Activated naive CD8-positive, alpha-beta T cell treated with anti-CD3 and anti-CD28 coated beads, Interleukin-2, amount 50 U/mL, for 16 hours (primary cell): ENCODE measurements around the gene TESK2.

Experiments used
- DNase-seq: peaks from one replicate; pipeline ENCODE4 v3.0.0-alpha.2; 2020; ENCODE audit warnings: low read depth, low spot score

The TESK2 gene

DNA sequence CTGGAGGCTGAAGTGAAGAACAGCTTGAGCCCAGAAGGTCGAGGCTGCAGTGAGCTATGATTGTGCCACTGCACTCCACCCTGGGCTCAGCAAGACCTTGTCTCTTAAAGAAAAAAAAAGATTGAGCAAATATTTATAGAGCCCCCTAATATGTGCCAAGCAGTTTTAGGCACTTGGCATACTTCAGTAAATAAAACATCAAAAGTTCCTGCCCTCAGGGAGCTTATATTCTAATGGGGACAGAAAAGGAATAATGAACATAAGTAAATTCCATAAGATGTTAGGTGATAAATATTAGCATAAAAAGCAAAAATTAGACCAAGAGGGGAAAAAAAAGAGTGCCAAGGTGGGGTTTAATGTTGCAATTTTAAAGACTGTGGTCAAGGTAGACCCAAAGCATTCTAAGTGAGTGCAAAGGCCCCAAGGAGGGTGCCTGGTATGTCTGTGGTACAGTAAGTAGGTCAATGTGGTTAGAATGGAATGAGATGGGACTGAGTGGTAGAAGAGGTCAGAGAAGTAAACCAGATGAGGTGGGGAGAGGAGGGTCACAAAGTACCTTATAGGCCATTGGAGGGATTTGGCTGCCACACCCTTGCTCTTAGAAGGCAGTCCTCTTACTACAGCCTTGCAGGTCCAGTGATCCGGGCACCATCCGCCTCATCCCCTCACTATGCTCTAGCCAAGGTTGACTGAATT, 153.2 kb downstream of the TESK2 start:
- no peak for DNase-seq

GRCh38 chr1:45335855-45336324, 155.1 kb downstream of the TESK2 start:
- DNase-seq = no peak

- no peak for DNase-seq
These were observed 156.4 kb downstream of the TESK2 start for GRCh38 chr1:45334308-45335245.

- DNase-seq = no peak
These were observed 158.6 kb downstream of the TESK2 start for GRCh38 chr1:45332346-45332720.

GRCh38 chr1:45331436-45332345, 159.3 kb downstream of the TESK2 start:
- DNase-seq = no peak

- no peak for DNase-seq
These were observed 161.5 kb downstream of the TESK2 start for GRCh38 chr1:45329445-45329844.

DNA sequence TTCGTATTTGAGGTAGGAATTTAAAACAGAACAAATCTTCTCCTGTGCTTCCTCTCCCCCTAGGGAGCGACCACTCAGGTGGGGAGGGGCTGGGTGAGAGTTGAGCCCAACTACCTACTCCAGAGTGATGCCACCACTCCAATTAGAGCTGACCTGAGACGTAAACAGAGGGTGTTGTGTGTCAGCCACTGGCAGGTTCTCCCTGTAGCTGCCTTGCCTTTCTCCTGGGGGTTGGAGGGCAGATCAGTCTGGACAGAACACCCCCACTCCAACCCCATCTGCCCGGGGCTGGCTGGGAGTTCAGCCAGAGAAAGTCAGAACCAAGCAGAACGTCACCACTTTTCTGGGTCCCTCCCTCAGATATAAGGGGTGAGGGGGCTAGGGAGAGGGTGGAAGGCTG, 162.3 kb downstream of the TESK2 start:
- DNase-seq = no peak

GRCh38 chr1:45327644-45328515, 163.1 kb downstream of the TESK2 start:
- no peak for DNase-seq

DNA sequence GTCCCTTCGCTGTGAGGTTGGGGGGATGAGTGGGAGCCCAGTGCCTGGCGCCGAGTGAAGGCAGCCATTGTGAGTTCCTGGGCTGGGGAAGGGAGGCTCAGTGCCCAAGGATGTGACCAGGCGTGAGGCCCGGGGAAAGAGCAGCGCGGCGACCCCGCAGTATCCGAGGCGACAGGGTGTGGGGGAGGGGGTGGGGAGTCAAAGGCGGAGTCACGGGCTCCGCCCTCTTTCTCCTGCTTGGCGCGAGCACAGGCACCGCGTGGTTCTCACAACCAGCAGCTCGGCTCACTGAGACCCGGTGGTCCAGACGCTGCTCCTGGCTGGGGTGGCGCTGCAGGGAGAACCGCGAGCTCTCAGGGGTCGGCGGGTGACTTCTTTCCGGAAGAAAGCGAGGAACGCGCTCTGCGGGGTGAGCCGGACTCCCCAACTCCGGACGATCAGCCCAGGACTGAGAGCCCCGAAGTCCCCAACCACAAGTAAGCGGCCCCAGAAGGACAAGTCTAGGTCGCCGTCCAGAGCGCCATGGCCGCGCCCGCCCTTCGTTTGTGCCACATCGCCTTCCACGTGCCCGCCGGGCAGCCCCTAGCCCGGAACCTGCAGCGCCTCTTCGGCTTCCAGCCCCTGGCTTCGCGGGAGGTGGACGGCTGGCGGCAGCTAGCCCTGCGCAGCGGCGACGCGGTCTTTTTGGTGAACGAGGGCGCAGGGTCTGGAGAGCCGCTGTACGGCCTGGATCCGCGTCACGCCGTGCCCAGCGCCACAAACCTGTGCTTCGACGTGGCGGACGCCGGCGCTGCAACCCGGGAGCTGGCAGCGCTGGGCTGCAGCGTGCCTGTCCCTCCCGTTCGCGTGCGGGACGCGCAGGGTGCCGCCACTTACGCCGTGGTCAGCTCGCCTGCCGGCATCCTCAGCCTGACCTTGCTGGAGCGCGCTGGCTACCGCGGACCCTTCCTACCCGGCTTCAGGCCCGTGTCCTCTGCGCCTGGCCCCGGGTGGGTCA, 164.0 kb downstream of the TESK2 start, which contains the start of gene HPDL:
Gene HPDL (plus strand): TSS at position 269 of the 997 bp plus-strand sequence. CDS start 254 bp downstream, at position 523.
- peak; percentile 59 for DNase-seq

DNA sequence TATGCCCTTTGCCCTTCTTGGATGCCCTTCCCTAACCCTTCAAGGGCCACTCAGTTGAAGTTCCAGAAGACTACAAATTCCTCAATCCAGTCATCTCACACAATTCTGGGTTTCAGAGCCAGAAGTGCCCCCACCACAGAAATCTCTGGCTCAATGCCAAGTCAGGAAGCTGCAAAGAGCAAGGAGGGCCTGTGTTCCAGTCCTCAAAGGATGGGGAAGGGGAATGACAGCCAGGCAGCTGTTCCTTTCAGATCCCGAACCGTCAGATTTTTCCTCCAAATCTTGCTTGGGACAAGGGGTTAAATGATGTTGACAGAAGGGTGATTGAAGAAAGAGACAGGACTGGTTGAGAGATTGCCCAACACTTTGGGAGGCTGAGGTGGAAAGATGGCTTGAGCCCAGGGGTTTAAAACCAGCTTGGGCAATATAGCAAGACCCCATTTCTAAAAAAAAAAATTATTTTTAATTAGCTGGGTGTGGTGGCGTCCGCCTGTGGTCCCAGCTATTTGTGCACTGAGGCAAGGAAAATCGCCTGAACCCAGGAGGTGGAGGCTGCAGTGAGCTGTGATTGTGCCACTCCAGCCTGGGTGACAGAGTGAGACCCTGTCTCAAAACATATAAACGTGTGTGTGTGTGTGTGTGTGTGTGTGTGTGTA, 165.0 kb downstream of the TESK2 start:
- DNase-seq = no peak

GRCh38 chr1:45322486-45323040, 168.4 kb downstream of the TESK2 start:
- DNase-seq = no peak

DNA sequence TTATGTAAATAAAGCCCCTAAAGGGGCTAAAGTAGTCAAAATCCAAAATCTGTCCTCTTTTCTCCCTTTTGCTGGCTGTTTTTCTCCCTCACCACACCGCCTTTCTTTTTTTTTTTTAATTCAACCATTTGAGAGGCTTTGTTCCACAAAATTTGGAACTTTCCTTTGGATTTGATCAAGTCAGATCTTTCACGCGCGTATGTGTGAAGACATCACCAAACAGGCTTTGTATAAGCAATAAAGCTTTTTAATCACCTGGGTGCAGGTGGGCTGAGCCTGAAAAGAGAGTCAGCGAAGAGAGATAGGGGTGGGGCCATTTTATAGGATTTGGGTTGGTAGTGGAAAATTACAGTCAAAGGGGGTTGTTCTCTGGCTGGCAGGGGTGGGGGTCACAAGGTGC, 169.5 kb downstream of the TESK2 start:
- DNase-seq = no peak

DNA sequence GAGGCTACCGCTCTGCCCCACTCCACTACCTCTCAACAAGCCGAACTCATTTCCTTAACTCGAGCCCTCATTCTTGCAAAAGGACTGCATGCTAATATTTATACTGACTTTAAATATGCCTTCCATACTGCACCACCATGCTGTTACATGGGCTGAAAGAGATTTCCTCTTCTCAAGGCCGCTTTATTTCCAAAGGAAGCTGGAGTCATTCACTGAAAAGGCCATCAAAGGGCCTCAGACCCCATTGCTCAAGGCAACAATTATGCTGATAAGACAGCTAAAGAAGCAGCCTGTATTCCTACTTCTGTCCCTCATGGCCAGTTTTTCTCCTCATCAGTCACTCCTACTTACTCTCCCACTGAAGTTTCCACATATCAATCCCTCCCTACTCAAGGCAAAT, 171.2 kb downstream of the TESK2 start:
- DNase-seq = no peak

DNA sequence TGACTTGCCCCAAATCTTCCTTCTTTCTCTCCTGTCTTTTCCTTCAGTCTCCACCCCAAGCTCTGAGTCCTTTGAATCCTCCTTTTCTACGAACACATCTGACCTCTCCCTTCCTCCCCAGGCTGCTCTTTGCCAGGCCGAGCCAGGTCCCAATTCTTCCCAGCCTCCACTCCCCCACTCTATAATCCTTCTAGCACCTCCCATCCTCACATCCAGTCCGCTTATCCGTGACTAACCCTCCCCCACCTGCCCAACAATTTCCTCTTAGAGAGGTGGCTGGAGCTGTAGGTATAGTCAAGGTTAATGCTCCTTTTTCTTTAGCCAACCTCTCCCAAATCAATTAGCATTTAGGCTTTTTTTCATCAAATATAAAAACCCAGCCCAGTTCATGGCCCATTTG, 173.8 kb downstream of the TESK2 start:
- DNase-seq = no peak

GRCh38 chr1:45314266-45314665, 176.7 kb downstream of the TESK2 start:
- DNase-seq = no peak

DNA sequence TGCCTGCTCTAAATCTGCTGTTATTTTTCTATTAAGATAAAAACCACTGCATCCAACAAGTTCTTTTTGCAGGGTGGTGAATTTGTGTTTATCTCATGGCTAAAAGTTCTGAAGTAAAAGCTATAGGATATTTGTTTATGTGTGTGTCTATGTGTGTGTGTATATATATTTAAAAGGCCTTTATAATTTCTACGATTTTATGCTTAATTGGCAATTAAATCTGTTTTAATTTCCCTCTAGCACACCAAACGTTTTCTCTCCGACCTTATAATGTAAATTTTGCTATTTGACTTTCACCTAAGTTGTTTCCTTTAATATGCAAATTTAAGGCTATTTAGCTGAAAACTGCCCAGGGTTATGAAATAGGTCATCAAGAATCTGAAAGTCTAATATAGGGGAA, 184.1 kb downstream of the TESK2 start:
- no peak for DNase-seq

GRCh38 chr1:45306319-45306718, 184.6 kb downstream of the TESK2 start:
- no peak for DNase-seq

- DNase-seq = no peak
These were observed 185.7 kb downstream of the TESK2 start for GRCh38 chr1:45305231-45305630.
